Cardiac atrium fibroblast (primary cell): ENCODE results near the gene PTTG1IP. TPM values are rescaled to one million over a fixed set of nuclear protein-coding genes. Genes with fewer than 3 reads are reported as not detected.

ENCODE experiments used
- total RNA-seq: library from RNA; depleted of rRNA; stranded (reverse); fragments of >200 nt; gene quantifications from 2 replicates; pipeline ENCODE4 v1.2.3, GENCODE V29; 2015

Gene PTTG1IP, protein sequence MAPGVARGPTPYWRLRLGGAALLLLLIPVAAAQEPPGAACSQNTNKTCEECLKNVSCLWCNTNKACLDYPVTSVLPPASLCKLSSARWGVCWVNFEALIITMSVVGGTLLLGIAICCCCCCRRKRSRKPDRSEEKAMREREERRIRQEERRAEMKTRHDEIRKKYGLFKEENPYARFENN
- 292 and 302 TPM in 2 replicates for total RNA-seq

DNA sequence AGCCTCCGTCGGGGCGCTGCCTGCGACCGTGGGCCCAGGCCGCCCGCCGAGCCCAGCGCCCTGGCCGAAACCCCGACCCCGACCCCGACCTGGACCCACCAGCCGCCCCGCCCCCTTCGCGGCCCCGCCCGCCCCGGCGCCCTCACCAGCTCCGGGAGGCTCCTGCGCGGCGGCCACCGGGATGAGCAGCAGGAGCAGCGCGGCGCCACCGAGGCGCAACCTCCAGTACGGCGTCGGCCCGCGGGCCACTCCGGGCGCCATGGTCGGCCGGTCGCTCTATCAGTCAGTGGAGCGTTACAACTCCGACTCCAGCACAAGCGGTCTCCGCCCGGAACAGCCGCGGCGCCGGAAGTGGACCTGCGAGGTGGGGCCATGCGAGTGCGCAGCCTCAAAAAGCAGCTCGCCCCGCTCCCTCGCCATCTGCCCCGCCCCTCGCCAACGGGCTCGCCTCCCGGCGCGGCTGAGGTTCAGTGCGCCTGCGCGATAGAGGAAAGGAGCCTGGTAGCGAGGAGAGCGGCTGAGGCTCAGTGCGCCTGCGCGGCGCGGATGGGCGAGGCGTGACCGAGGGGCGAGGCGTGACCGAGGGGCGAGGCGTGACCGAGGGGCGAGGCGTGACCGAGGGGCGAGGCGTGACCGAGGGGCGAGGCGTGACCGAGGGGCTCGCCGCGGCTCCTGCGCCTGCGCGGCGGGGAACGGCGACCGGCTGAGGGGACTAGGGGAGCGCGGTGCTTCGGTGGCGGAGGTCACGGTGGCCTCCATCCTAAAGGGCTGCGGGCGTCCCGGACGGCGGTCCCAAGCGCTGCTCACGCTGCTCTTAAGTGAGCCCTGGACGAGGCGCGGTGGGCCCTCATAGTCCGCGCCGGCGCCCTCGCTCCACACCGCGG lies at the start of gene PTTG1IP:
TSS of gene PTTG1IP (minus strand) at position 335 of the 884 bp plus-strand sequence. CDS start at position 261, 74 bp downstream.

DNA sequence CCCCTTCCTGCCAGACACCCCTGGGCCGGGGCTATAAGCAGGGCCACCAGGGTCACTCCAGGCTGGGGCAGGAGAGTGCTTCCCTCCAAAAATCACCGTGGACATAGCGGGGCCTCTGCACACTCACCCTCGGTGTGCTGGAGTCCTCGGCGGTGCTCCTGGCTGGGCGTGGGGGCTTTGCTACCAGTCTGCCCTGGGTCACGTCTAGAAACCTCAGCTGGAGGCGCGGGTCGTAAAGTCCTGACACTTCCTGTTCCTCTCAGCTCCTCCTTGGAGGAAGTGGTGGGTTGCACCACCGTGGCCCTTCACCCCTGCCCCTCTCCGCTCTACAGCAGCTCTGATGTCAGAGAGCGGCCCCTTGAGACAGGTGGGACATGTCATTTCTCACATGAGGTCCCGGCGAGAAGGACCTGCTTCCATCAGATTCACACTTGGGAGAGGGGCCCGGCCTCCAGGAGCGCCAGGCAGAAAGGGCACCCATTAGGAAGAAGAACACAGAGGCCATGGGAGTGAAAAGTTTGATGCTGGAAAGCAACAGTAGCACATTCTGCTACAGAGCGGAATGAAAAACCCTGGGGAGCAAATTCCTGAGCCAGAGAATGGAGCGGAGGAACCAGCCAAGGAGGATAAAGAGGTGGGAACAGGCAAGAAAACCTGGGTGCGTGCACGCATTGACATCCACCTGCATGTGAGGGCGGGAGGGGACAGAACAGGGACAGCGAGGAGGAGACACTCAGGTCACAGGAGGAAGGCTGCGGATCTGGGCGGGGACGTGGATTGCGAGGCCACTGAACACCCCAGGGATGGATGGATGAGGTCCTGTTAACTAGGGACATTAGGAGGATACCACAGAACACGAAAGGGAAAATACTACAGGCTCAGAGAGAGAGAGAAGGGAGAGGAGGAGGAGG lies 47.5 kb upstream of the PTTG1IP start, which contains the start of gene ITGB2:
TSS of gene ITGB2 (minus strand) at position 206 of the 911 bp plus-strand sequence. CDS start 10,117 bp downstream, outside the sequence.

DNA sequence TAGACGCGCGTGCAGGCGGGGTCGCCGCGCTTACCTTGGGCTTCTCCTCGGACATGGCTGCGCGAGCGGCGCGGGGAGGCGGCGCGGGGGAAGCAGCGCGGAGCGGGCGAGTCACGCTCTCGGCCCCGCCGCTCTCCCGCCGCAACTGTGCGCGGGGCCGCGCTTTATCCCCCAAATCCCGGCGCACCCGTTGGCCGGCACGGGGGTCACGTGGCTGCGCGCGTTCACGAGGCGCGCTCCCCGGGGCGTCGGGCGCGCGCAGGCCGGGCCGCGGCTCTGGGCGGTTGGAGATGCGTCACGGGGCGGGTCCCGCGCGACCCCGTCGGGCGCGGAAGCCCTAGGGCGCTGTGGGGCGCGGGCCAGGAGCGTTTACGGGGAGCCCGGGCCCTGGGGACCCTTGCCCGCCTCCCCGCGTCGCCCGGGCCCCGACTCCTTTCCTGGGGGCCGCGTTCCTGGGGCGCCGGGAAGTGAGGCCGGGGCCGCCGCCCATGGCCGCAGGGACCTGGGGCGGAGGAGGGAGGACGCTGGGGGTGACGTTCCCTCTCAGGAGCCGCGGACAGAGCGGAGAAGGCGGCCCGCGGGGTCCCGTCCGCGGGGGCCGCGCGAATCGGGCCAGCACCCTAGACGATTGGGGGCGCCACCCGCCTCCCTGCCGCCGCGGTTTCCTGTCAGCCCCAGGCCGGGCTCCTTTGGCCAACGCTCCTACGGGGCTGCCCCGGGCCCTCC lies 55.4 kb downstream of the PTTG1IP start, which contains the start of gene SUMO3:
TSS of gene SUMO3 (minus strand) at position 149 of the 726 bp plus-strand sequence. CDS start at position 55, 94 bp downstream.

DNA sequence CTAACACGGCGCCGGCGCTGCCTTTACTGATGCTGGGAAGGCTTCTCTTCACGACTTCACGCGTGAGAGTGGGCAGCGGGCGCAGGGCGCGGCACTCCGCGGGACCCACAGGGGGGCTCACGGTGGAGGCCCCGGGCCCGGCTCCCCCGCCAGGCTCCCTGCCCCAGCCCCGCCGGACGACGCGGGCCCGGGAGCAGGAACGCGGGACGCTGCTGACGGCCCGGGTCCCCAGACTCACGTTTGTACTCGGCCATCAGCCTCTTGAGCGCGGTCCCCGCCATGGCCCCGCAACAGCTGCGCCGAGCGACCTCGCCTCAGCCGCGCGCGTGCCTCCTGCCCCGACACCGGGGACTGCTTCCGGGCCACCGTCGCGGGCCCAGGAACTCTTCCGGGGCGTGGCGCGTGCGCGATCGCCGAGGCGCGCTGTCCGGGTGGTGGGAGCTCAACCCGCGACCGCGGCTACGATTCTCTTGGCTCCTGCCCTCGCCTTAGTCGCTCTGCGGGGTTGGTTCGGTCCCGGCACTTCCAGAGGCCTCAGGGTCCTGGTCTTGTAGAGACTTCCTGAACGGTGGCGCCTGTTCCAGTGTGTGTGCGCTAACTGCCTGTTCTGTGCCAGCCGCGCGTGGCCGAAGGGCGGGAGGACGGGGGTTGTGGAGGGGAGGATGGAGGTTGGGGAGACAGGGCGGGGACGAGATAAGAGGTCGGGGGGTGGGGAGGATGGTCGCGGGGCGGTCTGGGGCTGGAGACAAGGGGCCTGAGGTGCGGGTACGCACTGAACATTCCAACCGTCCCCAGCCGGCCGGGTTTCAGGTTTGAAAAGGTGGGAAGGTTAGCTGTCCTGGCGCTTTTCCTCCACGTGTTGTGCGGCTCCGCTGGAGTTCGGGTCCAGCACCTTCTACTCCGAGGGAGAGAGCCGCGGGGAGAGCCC lies 71.8 kb downstream of the PTTG1IP start, which contains the start of gene UBE2G2:
TSS of gene UBE2G2 (minus strand) at position 353 of the 928 bp plus-strand sequence. CDS start at position 281, 72 bp downstream.

Other genes with a start within 250 kb of the PTTG1IP start
- gene KRTAP10-9, start 246.6 kb downstream of the PTTG1IP start, total RNA-seq: not detected in 2 replicates
- not detected in 2 replicates for gene KRTAP10-10, start 236.3 kb downstream of the PTTG1IP start, total RNA-seq
- not detected in 2 replicates for gene KRTAP10-11, start 227.3 kb downstream of the PTTG1IP start, total RNA-seq
- not detected in 2 replicates for gene KRTAP12-4, start 219.0 kb downstream of the PTTG1IP start, total RNA-seq
- gene KRTAP12-3, start 215.8 kb downstream of the PTTG1IP start, total RNA-seq: not detected in 2 replicates
- not detected in 2 replicates for gene KRTAP12-2, start 206.8 kb downstream of the PTTG1IP start, total RNA-seq
- not detected in 2 replicates for gene KRTAP12-1, start 191.5 kb downstream of the PTTG1IP start, total RNA-seq
- not detected in 2 replicates for gene KRTAP10-12, start 176.5 kb downstream of the PTTG1IP start, total RNA-seq
- not detected in 2 replicates for gene TSPEAR, start 162.1 kb downstream of the PTTG1IP start, total RNA-seq
- 33.4 and 43.9 TPM in 2 replicates for gene UBE2G2, start 71.9 kb downstream of the PTTG1IP start, total RNA-seq
- 59.6 and 64.6 TPM in 2 replicates for gene SUMO3, start 55.6 kb downstream of the PTTG1IP start, total RNA-seq
- 0.16 TPM in 1 of 2 replicates, not detected in the other for gene ITGB2, start 47.2 kb upstream of the PTTG1IP start, total RNA-seq
- 20.9 and 22.9 TPM in 2 replicates for gene SLX9, start 66.3 kb upstream of the PTTG1IP start, total RNA-seq
- 28.3 and 29.8 TPM in 2 replicates for gene ADARB1, start 200.9 kb upstream of the PTTG1IP start, total RNA-seq